NCI-H2171 (cell line): ENCODE data around the gene CDH5.

Source experiments
- DNase-seq: peaks from one replicate; lab custom pipeline; 2025; lab: John Stamatoyannopoulos, UW

CDH5 gene

GRCh38 chr16:66373667-66374066 lies 7.2 kb downstream of the CDH5 start:
- no peak for DNase-seq

DNA sequence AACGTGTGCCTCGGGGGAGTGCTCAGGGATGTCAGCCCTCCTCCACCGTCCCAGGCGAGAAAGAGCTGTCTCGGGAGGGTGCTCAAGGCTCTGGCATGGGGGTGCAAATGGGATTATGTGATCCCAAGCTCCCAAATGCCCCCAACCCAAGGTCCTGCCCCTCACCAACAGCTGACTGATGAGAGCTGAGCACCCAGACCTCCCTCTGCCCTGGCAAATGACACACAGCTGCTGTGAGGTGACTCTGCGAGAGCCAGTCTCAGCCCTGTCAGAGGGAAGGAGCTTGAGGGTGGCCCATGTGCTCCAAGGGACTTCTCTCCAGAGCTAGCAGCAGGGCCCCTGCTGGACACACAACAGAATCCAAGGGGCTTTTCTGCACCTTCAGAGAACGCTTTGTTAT lies 7.7 kb downstream of the CDH5 start:
- no peak for DNase-seq

DNA sequence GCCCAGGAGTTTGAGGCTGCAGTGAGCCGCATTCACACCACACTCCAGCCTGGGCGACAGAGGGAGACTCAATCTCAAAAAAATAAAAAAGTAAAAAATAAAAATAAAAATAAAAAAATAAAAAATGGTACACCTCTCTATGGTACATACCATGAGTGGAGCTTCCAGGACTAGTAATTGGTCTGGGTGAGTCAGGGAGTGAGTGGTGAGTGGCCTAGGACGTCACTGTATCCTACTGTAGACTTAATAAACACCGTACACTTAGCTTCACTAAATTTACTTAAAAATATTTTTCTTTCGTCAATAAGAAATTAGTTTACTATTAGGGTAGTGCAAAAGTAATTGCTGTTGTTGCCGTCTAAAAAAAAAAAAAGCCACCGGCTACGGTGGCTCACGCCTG lies 9.0 kb downstream of the CDH5 start:
- DNase-seq = no peak

DNA sequence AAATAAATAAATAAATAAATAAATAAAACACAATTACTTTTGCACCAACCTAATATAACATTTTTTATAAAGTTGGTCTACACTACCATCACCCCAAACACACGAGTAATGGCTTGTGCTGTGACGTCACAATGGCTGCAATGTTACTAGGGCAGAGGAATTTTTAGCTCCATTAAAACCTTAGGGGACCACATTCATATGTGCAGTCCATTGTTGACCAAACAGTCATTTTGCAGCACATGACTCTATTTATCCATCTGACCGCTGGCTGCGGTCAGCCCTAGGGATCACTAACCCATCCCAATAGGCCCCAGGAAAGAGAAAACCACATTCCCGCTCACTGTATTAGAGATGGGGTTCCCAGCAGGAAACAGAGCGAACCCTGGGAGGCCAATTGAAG lies 9.6 kb downstream of the CDH5 start:
- no peak for DNase-seq

DNA sequence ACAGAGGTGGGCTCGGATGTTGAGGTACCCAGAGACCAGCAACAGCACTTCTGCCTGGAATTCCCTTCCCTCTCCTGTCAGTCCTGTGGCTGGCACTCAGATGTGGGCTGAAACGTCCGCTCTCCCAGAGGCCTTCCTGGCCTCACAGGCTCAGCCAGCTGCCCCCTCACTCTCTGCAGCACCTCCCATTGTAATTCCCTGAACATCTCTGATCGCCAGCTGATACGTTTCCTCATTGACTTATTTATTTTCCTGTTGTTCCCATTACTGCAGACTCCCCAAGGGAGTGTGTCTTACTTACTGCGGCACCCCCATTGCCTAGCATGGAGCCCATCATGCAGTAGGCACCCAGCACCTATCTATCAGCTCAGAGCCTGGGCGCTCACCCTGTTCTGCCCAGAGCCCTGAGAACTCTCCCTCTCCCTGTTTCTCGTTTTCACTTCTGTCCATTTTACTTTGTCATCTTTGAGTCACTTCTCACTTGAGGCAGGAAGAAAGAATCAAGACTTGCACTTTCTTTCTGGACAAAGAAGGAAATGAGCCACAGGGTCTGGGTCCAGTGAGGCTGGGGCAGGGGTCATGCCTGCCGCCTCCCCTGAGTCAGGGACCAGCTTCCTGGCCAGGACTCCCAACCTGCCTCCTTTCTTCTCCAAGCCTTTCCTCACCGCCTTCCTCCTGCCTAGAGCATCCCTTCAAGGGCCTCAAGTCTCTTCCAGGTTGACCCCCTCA lies 10.2 kb downstream of the CDH5 start:
- no peak for DNase-seq

DNA sequence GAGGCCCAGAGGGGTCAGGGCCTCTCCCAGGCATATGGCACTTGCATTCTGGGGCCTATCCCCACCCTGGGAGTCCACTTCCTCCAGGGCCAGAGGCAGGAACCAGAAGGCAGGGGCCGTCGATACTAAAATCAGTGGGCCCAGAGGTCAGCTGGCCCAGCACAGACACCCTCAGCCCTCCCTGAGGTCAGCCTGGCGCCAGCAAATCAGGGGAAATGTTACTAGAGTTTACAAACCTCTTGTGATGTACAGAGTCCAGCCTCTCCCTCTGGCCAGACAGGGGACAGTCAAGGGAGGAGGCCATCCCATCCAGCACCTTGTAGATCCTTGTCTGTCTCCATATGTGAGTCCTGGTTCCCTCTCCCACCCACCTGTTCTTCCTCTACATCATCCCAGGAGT lies 10.8 kb downstream of the CDH5 start:
- DNase-seq = no peak

GRCh38 chr16:66378741-66379570 lies 12.5 kb downstream of the CDH5 start:
- DNase-seq = no peak

DNA sequence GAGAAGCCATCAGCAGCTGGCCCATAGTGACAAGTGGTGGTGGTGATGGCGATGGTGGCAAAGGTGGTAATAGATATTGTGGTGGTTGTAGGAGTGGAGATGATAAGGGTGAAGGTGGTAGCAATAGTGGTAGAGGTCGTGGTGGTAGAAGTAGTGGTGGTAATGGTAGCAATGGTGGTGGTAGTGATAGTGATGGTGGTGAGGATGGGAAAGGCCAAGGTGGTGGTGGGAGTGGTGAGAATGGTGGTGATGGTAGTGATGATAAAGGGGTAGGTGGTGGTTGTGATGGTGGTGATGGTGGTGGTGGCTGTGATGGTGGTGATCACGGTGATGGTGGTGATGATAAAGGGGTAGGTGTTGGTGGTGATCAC lies 13.1 kb downstream of the CDH5 start:
- no peak for DNase-seq

DNA sequence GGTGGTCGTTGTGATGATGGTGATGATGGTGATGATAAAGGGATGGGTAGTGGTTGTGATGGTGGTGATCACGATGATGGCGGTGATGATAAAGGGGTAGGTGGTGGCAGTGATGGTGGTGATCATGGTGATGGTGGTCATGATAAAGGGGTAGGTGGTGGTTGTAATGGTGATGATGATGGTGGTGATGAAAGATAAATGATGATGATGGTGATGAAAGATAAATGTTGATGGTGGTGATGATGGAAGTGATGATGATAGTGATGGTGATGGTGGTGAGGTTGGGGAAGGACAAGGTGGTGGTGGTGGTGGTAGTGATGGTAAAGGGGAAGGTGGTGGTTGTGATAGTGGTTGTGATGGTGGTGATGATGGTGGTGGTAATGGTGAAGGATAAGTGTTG lies 13.9 kb downstream of the CDH5 start:
- DNase-seq = no peak

DNA sequence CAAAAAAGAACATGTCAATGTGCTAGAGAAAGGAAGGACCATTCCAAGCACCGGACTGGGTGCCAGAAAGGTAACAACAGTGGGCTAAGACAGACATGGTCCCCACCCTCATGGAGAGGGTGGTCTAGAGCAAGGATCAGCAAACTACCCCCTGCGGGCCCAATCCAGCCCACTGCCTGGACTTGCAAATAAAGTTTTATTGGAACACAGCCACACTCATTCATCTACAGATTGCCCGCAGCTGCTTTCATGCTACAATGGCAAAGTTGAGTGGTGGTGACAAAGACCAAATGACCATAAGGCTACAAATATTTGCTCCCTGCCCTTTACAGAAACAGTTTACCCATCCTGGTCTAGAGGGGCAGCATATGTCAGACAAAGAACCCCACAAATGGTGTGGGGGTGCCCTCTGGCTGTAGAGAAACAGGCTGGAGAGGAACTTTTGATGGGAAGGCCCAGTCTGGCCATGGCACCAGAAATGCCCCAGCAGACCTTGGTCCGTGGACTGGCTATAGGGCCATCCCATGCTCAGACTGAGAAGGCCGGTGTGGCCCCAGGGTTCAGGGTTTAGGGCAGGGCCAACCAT lies 15.2 kb downstream of the CDH5 start:
- DNase-seq = no peak

DNA sequence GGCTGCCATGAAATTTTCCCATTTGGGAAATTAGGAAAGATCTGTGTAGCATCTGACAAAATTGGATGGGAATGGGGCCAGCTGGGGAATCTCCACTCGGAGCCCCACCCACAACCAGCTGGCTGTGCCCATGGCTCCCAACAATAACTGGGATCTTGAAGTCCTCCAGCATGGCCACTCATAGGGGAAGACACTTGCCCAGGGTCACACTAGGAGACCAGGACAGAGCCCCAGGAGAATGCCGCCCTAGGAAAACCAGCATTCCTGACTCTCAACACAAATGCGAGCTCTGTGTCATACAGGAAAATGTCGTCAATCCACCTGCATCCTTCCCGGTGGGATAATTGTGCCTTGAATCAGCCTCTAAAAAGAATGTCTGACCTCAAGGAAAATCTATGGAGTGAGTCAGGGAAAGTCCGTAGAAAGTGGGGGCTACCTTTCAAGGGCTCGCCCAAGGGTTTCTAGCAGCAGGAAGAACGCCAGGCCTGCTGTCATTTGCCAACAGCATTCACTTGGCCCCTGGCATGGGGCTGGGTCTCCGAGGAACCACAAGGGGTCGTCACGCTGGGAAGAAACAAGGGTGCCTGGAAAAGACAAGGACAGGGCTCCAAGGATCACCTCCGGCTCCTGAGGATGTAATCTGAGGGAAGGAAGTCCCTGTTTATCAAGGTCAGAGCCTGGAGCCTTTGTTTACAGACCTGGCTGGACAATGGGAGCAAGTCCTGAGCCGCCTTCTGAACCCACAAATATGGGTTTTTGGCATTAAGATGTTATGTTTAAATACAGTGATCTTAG lies 15.9 kb downstream of the CDH5 start:
- no peak for DNase-seq

GRCh38 chr16:66382966-66383299 lies 16.4 kb downstream of the CDH5 start:
- DNase-seq = no peak

GRCh38 chr16:66383551-66383950 lies 17.1 kb downstream of the CDH5 start:
- DNase-seq = no peak

GRCh38 chr16:66385415-66385814 lies 18.9 kb downstream of the CDH5 start:
- DNase-seq = no peak

GRCh38 chr16:66386629-66387622 lies 20.4 kb downstream of the CDH5 start:
- DNase-seq = no peak

DNA sequence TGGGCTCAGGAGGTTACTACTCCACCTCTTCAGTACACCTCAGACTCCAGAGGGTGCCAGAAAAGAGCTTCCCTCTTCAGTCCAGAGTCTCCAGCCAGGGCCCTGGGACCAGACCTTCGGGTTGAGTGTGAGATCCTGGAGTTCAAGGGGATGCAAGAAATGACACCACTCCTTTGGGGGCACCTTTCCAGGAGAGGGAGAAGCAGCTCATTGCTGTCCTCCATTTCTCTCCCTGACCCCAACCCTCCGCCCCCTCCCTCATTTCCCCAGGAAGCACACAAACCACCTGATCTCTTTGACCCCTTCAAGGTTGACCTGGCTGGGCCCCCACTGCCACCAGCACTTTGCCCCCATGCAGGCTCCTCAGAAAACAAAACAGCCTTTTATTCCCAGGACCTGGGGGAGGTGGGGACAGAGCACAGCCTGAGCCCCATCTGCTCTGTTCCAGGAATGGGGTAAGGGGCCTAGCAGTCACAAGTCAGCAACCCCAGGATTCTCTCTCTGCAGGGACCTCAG lies 21.4 kb downstream of the CDH5 start:
- no peak for DNase-seq

DNA sequence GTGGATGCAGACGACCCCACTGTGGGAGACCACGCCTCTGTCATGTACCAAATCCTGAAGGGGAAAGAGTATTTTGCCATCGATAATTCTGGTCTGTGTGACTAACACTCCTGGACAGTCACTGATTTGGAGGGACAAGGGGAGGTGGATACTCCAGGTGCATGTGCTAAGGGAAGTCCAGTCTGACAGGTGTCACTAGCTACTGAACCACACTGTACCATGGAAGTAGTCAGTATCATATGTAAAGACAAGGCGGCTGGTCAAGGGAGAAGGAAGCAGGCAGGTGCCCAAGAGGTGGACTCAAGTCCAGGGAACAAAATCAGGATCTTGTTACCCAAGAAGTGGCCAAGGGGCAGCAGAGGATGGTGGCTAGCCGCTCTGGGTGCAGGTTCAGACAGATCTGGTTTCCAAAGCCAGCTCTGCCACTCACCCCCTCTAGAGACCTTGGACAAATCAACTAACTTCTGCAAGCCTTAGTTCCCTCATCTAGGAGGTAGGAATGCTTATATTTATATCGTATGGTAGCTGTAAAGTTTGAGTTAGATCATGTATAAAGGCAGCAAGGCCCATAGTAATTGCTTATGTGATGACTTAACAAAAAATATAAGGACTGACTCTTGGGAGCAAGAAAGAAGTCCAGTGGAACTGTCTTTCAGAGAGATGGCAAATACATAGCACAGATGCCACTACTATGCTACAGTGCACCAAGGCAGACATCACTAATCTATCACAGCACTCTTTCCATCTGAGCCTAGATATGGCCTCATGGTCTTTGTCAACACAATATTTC lies 22.1 kb downstream of the CDH5 start:
- DNase-seq = no peak

DNA sequence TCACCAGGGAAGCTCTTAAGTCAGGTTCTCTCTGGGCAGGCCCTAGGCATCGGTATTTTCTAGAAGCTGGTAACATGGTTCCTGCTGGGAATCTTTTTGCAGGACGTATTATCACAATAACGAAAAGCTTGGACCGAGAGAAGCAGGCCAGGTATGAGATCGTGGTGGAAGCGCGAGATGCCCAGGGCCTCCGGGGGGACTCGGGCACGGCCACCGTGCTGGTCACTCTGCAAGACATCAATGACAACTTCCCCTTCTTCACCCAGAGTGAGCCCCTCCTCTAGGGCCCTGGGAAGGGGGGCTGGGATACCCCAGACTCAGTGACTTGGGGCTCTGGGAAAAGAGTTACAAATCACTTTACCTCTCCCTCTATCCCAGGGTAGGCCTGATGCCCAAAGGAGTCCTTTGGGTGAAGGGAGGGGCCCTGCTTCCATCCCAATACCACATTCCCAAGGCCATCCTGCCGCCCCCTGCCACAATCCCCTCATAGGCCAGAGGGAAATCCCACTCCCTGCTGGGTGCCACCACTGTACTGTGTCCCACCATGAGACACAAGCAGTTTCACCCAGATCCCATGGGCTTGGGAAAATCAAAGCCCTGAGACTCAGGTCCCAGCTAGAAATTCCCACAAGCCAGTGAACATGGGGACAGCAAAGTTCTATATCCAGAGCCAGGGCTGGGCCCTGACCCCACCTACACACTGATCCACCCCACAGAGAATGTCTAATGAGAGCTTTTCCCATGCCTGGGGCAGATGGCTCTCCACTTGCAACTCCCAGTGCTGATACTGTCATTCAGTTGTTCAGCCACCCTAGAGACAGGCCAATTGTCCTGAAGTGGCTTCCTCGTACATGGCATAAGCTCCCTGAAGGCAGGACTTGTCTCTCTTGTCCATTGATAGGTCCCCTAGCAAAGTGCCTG lies 23.0 kb downstream of the CDH5 start:
- no peak for DNase-seq
